ENCODE results near the gene ACER1. TPM values are rescaled to one million over a fixed set of nuclear protein-coding genes. Genes with fewer than 3 reads are reported as not detected.

The ACER1 gene
- total and polyA plus RNA-seq, 10 of the 15 experiments (the other 5 are each of a cell fraction or from before 2014, with no cell fraction given) = not detected

GRCh38 chr19:6313398-6313969 lies 19.9 kb downstream of the ACER1 start:
- TF ChIP-seq NR2C1 (IDR thresholded peaks at IDR 0.05) = peak; percentile 65
- no peak for TF ChIP-seq RCOR1 (conservative IDR thresholded peaks at IDR 0.05; ENCODE audit: low read depth, low read length)
- H3K79me2 ChIP-seq (ENCODE audit: control insufficient read depth, insufficient read depth, low read length) = no peaks in the 10 kb centered on the region
- H3K4me2 ChIP-seq (ENCODE audit: control insufficient read depth, insufficient read depth) = no peak overlapping the region
- SMC1A ChIA-PET (ENCODE audit: uncharacterized antibody, unreplicated experiment) = interaction anchor here (0.5 kb wide), 1 partner anchor 32 kb away, joined by 4 read pairs; no protein-coding TSS in a partner anchor
- ATAC-seq (no peak), FAIRE-seq (no peak), DNase-seq (ENCODE audit: low read depth, low spot score) (no peak)
- no peaks in the 10 kb centered on the region for H3K4me1 ChIP-seq (ENCODE audit: control insufficient read depth, insufficient read depth, low read length)
- no peak overlapping the region for H3K9ac ChIP-seq (ENCODE audit: control insufficient read depth, insufficient read depth, low read length)
- no peaks in the 10 kb centered on the region for H3K36me3 ChIP-seq (ENCODE audit: control insufficient read depth in 2 of 2, insufficient read depth in 2 of 2, low read length in 1 of 2)
- no peaks in the 10 kb centered on the region for H4K20me1 ChIP-seq (ENCODE audit: control insufficient read depth, insufficient read depth)
- POLR2A ChIA-PET = no interaction called here
- H2AFZ ChIP-seq (ENCODE audit: control insufficient read depth, low read depth, low read length) = no peak overlapping the region
- no TSS peak for BruUV-seq (replicated peaks)
- intact Hi-C loops (cut with micrococcal nuclease; ENCODE audit: unreplicated experiment) = no loop called here
- RAD21 ChIA-PET (ENCODE audit: unreplicated experiment) = no interaction called here
- no peaks in the 10 kb centered on the region for H3K27me3 ChIP-seq (replicated peaks in 1 of 2; ENCODE audit: control insufficient read depth in 2 of 2, insufficient read depth in 2 of 2, low read length in 1 of 2)
- H3K27ac ChIP-seq (ENCODE audit: control insufficient read depth, insufficient read depth) = no peak overlapping the region
- CTCF ChIA-PET = interaction anchor here (1.3 kb wide), 1 partner anchor 95 kb away, joined by 4 read pairs; no protein-coding TSS in a partner anchor
- H3K4me3 ChIP-seq = no peak overlapping the region
- in situ Hi-C loops (cut with MboI) = no loop called here
- WGBS (ENCODE audit: insufficient coverage, insufficient replicate concordance, low lambda C conversion rate, missing lambda C conversion rate) = 7% methylated on average over 5 of the region's 5 CpGs
- no peaks in the 10 kb centered on the region; the same call in 2 of the 3 replicates for H3K9me3 ChIP-seq (replicated peaks; ENCODE audit: control insufficient read depth, insufficient read depth, low read length)

GRCh38 chr19:6312018-6312417 lies 21.4 kb downstream of the ACER1 start:
- FAIRE-seq (no peak), DNase-seq (ENCODE audit: low read depth, low spot score) (no peak), ATAC-seq (no peak)
- SMC1A ChIA-PET (ENCODE audit: uncharacterized antibody, unreplicated experiment) = no interaction called here
- POLR2A ChIA-PET = no interaction called here
- TF ChIP-seq ZZZ3 (IDR thresholded peaks at IDR 0.05; ENCODE audit: control insufficient read depth, insufficient read length, low read depth) (no peak), GATAD2B (conservative IDR thresholded peaks at IDR 0.05; ENCODE audit: low read depth) (no peak), RAD21 (IDR thresholded peaks at IDR 0.05; ENCODE audit: insufficient read depth, low read depth, low read length) (0 out of 2 replicates have a peak, but pooled peaks have one; percentile 8)
- TF ChIP-seq, protein P1, sequence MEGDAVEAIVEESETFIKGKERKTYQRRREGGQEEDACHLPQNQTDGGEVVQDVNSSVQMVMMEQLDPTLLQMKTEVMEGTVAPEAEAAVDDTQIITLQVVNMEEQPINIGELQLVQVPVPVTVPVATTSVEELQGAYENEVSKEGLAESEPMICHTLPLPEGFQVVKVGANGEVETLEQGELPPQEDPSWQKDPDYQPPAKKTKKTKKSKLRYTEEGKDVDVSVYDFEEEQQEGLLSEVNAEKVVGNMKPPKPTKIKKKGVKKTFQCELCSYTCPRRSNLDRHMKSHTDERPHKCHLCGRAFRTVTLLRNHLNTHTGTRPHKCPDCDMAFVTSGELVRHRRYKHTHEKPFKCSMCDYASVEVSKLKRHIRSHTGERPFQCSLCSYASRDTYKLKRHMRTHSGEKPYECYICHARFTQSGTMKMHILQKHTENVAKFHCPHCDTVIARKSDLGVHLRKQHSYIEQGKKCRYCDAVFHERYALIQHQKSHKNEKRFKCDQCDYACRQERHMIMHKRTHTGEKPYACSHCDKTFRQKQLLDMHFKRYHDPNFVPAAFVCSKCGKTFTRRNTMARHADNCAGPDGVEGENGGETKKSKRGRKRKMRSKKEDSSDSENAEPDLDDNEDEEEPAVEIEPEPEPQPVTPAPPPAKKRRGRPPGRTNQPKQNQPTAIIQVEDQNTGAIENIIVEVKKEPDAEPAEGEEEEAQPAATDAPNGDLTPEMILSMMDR (IDR thresholded peaks at IDR 0.05 in 2 of 3, conservative IDR thresholded peaks at IDR 0.05 in 1 of 3; ENCODE audit: control insufficient read depth in 2 of 3, extremely low read depth in 1 of 3, insufficient read depth in 1 of 3, low read depth in 3 of 3, low read length in 3 of 3) = 0 out of 6 replicates have a peak, but pooled peaks of 1 of the 3 experiments have one; percentile 2
- H3K27ac ChIP-seq (ENCODE audit: control insufficient read depth, insufficient read depth) = no peak overlapping the region
- H4K20me1 ChIP-seq (ENCODE audit: control insufficient read depth, insufficient read depth) = no peaks in the 10 kb centered on the region
- no peak overlapping the region for H3K4me2 ChIP-seq (ENCODE audit: control insufficient read depth, insufficient read depth)
- no peaks in the 10 kb centered on the region for H3K79me2 ChIP-seq (ENCODE audit: control insufficient read depth, insufficient read depth, low read length)
- intact Hi-C loops (cut with micrococcal nuclease; ENCODE audit: unreplicated experiment) = no loop called here
- BruUV-seq (replicated peaks) = no TSS peak
- CTCF ChIA-PET = interaction anchor here (1.2 to 1.7 kb wide), 3 partner anchors 12 to 492 kb away, joined by 3 to 5 read pairs (median 4); no protein-coding TSS in a partner anchor
- no peaks in the 10 kb centered on the region; the same call in 2 of the 3 replicates for H3K9me3 ChIP-seq (replicated peaks; ENCODE audit: control insufficient read depth, insufficient read depth, low read length)
- WGBS (ENCODE audit: insufficient coverage, insufficient replicate concordance, low lambda C conversion rate, missing lambda C conversion rate) = 43% methylated on average over 9 of the region's 9 CpGs
- H2AFZ ChIP-seq (ENCODE audit: control insufficient read depth, low read depth, low read length) = no peak overlapping the region
- no peaks in the 10 kb centered on the region for H3K36me3 ChIP-seq (ENCODE audit: control insufficient read depth in 2 of 2, insufficient read depth in 2 of 2, low read length in 1 of 2)
- H3K4me3 ChIP-seq = no peak overlapping the region
- RAD21 ChIA-PET (ENCODE audit: unreplicated experiment) = no interaction called here
- in situ Hi-C loops (cut with MboI) = no loop called here
- no peaks in the 10 kb centered on the region for H3K4me1 ChIP-seq (ENCODE audit: control insufficient read depth, insufficient read depth, low read length)
- H3K9ac ChIP-seq (ENCODE audit: control insufficient read depth, insufficient read depth, low read length) = no peak overlapping the region
- no peaks in the 10 kb centered on the region for H3K27me3 ChIP-seq (replicated peaks in 1 of 2; ENCODE audit: control insufficient read depth in 2 of 2, insufficient read depth in 2 of 2, low read length in 1 of 2)
